A549 treated with Mapracorat at 1 μM for 4 hours (cell line): ENCODE measurements around the gene WWOX. TPM values are rescaled to one million over a fixed set of nuclear protein-coding genes. Genes with fewer than 3 reads are reported as not detected.

Experiments used
- total RNA-seq: library from RNA; stranded (reverse); fragments of 200-300 nt; extraction: Qiagen RNA extraction; gene quantifications from 5 replicates; pipeline ENCODE4 v1.2.3, GENCODE V29; 2022

WWOX gene
- 12.2 to 16.7 TPM (median 14.1 TPM) in 5 replicates for total RNA-seq

DNA sequence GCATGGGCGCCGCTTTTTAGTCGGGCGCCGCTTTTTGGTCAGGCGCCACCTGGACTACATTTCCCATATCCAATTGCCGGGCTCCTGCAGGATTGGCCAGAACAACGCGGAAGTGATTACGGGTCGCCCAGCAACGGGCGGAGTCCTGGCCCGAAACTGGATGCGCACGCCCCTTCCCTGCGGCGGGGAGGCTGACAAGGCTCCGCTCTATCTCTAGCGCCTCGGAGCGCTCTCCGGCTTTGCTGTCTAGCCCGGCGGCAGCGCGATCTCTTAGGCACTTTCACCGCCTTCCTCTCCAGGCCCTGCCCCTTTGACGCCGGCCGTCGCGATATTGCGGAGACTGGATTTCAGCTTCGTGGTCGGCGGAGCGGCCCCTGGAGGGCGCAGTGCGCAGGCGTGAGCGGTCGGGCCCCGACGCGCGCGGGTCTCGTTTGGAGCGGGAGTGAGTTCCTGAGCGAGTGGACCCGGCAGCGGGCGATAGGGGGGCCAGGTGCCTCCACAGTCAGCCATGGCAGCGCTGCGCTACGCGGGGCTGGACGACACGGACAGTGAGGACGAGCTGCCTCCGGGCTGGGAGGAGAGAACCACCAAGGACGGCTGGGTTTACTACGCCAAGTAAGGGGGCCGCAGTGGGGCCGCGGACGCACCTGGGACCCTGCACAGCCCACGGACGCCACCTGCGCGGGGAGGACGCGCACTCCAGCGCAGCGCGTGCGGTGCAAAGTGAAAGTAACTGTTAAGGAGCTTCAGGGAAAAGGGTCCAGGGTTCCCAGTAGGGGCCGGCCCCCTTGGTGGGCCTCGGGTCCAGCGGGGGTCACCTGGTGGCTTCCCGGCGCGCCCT, at the start of gene WWOX:
Gene WWOX (plus strand): TSS at position 384 of the 841 bp plus-strand sequence.

Other genes starting within 250 kb of the WWOX start
- not detected in 5 replicates for gene CLEC3A, start 77.1 kb upstream of the WWOX start, total RNA-seq